Stimulated activated CD8-positive, alpha-beta memory T cell treated with anti-CD3 and anti-CD28 coated beads, Interleukin-7, amount 100 ng/mL, for 4 hours (primary cell): ENCODE measurements around the gene RBM15B.

ENCODE experiments used
- DNase-seq, 2 donors: peaks; one replicate each; pipeline ENCODE4 v3.0.0-alpha.2; 2020; ENCODE audit warnings: low read depth in 2 of 2

RBM15B gene

GRCh38 chr3:51391566-51392354 lies 675 bp downstream of the RBM15B start:
- peak in 1 of 2 donors; percentile 49 for DNase-seq

GRCh38 chr3:51392355-51393133 lies 1.5 kb downstream of the RBM15B start:
- no peak for DNase-seq

- DNase-seq, result no peak
Measured at GRCh38 chr3:51393134-51393495, 2.0 kb downstream of the RBM15B start.

GRCh38 chr3:51393564-51393963 lies 2.5 kb downstream of the RBM15B start:
- DNase-seq, result no peak

GRCh38 chr3:51394541-51394940 lies 3.5 kb downstream of the RBM15B start:
- DNase-seq, result no peak

GRCh38 chr3:51395493-51396213 lies 4.6 kb downstream of the RBM15B start:
- DNase-seq, result no peak

GRCh38 chr3:51396401-51396800 lies 5.3 kb downstream of the RBM15B start:
- no peak for DNase-seq

GRCh38 chr3:51397392-51397791 lies 6.3 kb downstream of the RBM15B start:
- no peak for DNase-seq

GRCh38 chr3:51398595-51399310 lies 7.7 kb downstream of the RBM15B start:
- no peak for DNase-seq

- DNase-seq, result no peak
Measured at GRCh38 chr3:51400166-51400565, 9.1 kb downstream of the RBM15B start.

GRCh38 chr3:51401735-51402134 lies 10.7 kb downstream of the RBM15B start:
- no peak for DNase-seq

- DNase-seq, result no peak
Measured at GRCh38 chr3:51403675-51404074, 12.6 kb downstream of the RBM15B start.

- no peak for DNase-seq
Measured at GRCh38 chr3:51408021-51408420, 16.9 kb downstream of the RBM15B start.

GRCh38 chr3:51408813-51409212 lies 17.7 kb downstream of the RBM15B start:
- no peak for DNase-seq

- no peak for DNase-seq
Measured at GRCh38 chr3:51422211-51422610, 31.1 kb downstream of the RBM15B start.

- DNase-seq, result no peak
Measured at GRCh38 chr3:51426921-51427320, 35.8 kb downstream of the RBM15B start.

GRCh38 chr3:51429138-51429537 lies 38.1 kb downstream of the RBM15B start:
- no peak for DNase-seq

GRCh38 chr3:51434110-51434509 lies 43.0 kb downstream of the RBM15B start:
- no peak for DNase-seq

GRCh38 chr3:51434746-51435327 lies 43.8 kb downstream of the RBM15B start:
- DNase-seq, result peak; percentile 9 to 11

- no peak for DNase-seq
Measured at GRCh38 chr3:51436998-51437639, 46.0 kb downstream of the RBM15B start.
